HFF-Myc (cell line): Measurements from ENCODE around the gene IDH3B.

Experiments used
- DNase-seq: peaks from one replicate; pipeline ENCODE4 v3.0.0-alpha.2; 2011; ENCODE audit warnings: low read depth; ENCODE audit errors: extremely low read depth
- H3K4me3 ChIP-seq: replicated peaks from 2 replicates; pipeline ENCODE4 v1.5.1; 2011; ENCODE audit warnings: low read depth, mild to moderate bottlenecking, control low read depth, low read length
- CTCF ChIP-seq: IDR thresholded peaks from 2 replicates; pipeline ENCODE4 v1.5.1; 2012; ENCODE audit warnings: mild to moderate bottlenecking, low read depth, low read length, control low read depth; ENCODE audit errors: missing control alignments

Gene IDH3B

GRCh38 chr20:2657241-2657640 is 6.8 kb downstream of the IDH3B start:
- DNase-seq: no peak
- no peak overlapping the region; the same call in 1 of the 2 replicates for H3K4me3 ChIP-seq
- TF ChIP-seq CTCF: no peak

- DNase-seq: no peak
- no peak for TF ChIP-seq CTCF
Observed at GRCh38 chr20:2656471-2657117, 7.4 kb downstream of the IDH3B start.

GRCh38 chr20:2655331-2656116 is 8.5 kb downstream of the IDH3B start:
- TF ChIP-seq CTCF: no peak
- DNase-seq: no peak
- peak overlapping the region; percentile 100 for H3K4me3 ChIP-seq

More at GRCh38 chr20:2656471-2657117, 7.4 kb downstream of the IDH3B start:
- peak overlapping the region; percentile 100 for H3K4me3 ChIP-seq

- TF ChIP-seq CTCF: no peak
Observed at GRCh38 chr20:2654831-2655230, 9.2 kb downstream of the IDH3B start.

GRCh38 chr20:2654384-2654822 is 9.6 kb downstream of the IDH3B start:
- no peak for TF ChIP-seq CTCF
- DNase-seq: no peak
- peak overlapping the region; percentile 100 for H3K4me3 ChIP-seq

More at GRCh38 chr20:2654831-2655230, 9.2 kb downstream of the IDH3B start:
- H3K4me3 ChIP-seq: peak overlapping the region; percentile 100
- DNase-seq: no peak

- TF ChIP-seq CTCF: no peak
Observed at GRCh38 chr20:2653556-2654383, 10.2 kb downstream of the IDH3B start.

More at GRCh38 chr20:2653556-2654383, 10.2 kb downstream of the IDH3B start:
- peak overlapping the region; percentile 100 for H3K4me3 ChIP-seq
- no peak for DNase-seq
